NOMO-1 treated with DMSO at 0.1 percent for 48 hours (cell line): ENCODE measurements around the gene FASTKD2.

Source experiments
- DNase-seq: peaks from one replicate; lab custom pipeline; 2025; ENCODE audit not compliant: unreplicated experiment; lab: John Stamatoyannopoulos, UW

FASTKD2 gene

DNA sequence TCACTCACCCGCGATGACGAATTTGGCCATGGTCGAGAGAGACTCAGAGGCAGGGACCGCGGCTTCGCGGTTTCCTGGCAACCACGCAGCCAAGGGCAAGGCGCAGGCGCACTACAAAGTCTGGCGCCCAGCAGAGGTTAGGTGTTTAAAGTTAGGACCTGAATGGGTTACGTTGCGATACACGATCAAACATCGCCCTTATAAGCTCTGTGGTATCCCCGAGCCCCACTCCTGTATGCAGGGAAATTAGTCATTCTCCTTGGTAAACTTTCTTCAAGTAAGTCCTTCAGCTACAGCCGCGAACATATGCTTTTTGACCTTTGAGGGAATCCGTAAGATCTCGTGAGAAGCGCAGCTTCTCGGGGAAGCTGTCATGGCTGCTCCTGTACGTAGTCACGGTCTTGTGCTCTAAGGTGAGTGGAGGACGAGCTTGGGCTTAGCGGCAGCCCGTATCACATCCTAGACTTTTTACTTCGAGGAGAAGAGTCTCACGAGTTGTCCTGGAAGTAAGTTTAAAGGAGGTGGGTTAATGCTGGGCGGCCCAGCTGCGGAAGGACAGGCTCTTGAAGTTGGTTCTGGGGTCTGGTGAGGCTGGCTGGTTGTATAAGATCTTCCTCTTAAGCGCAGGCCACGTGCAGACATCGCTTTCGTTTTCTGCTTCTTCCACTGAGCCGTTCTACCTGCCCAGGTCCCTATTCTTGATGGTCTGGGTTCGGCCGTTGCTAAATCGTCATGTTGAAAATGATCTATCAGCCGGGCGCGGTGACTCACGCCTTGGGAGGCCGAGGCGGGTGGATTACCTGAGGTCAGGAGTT is at the start of gene FASTKD2, which contains the start of gene MDH1B:
TSS of gene FASTKD2 (plus strand) at position 365 of the 815 bp plus-strand sequence. CDS start 1,088 bp downstream, outside the sequence.
TSS of gene MDH1B (minus strand) at position 87 of the 815 bp plus-strand sequence. CDS start at position 30, 57 bp downstream.
- peak; percentile 89 for DNase-seq

- no peak for DNase-seq
These were observed 48.8 kb upstream of the FASTKD2 start for GRCh38 chr2:206716623-206717022.

GRCh38 chr2:206718296-206718695 is 47.1 kb upstream of the FASTKD2 start, which contains the start of gene DYTN:
DYTN (minus strand) TSS chr2:206718396; CDS start chr2:206718279, 117 bp downstream.
- DNase-seq, result no peak

- no peak for DNase-seq
These were observed 44.0 kb upstream of the FASTKD2 start for GRCh38 chr2:206721256-206721920.

GRCh38 chr2:206723288-206723687 is 42.1 kb upstream of the FASTKD2 start:
- no peak for DNase-seq

DNA sequence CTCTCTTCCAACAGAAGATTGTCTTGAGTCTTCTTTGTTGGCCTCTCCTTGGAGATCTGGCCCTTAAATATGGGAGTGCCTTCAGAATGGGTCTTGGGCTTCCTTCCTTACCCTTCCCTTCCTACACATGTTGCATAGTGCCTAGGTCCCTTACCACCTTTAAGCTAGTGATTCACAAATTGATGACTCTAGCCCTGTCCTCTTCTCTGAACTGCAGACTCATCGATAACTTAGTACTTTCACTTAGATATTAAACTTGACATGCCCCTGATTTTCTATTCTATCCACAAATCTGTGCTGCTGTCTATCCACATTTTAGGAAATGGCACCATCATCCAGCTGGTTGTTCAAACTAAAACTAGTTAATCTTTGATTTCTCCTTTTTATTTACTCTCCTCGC is 38.1 kb upstream of the FASTKD2 start:
- no peak for DNase-seq

GRCh38 chr2:206728277-206729199 is 36.9 kb upstream of the FASTKD2 start:
- DNase-seq, result no peak

DNA sequence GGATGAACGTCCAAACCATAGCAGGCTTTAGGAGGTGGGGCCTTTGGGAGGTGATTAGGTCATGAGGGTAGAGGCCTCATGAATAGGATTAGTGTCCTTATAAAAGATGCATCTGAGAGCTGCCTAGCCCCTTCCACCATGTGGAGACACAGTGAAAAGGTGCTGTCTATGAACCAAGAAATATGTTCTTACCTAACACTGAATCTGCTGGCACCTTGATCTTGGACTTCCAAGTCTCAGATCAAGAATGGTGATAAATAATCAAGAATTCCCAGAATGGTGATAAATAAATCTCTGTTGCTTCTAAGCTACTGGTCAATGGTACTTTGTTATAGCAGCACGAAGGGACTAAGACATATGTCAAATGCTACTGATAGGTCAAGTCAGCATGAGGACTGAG is 32.1 kb upstream of the FASTKD2 start:
- DNase-seq, result no peak

DNA sequence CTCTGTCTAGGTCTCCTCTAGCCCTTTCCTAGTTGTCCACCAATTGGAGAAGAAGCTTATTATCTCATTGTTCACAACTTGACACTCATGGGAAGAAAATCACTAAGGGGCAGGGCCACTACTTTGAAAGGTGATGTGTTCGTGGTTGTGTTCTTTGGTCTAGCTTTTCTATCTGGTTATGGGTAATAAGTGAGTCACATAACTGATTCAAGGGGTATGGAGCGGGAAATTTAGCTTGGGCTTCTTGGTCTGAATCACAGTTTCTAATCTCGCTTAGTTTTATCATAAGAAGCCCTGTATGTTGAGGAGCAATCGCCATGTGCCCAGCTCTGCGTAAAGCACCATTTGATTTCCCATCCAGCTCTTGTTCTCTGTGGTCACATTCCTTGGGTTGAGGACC is 28.5 kb upstream of the FASTKD2 start:
- no peak for DNase-seq

- DNase-seq, result no peak
These were observed 26.1 kb upstream of the FASTKD2 start for GRCh38 chr2:206739271-206739670.

DNA sequence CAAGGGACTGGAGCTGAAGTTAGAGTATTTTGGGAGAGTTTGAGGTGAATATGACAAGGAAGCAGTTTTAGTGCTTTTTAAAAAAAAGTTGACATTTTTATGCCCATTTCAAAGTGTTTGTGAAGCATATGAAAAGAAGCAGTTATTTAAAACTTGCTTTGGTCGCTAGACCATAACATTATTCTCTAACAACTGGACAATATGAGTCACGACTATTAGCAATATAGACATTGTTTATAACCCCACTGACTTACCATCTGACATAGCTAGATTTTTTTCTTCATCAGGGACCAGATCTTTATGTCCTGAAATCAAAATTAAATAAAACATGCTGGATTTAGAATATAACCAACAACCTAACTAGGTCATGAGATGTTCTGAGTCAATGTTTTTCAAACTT is 24.6 kb upstream of the FASTKD2 start:
- DNase-seq, result no peak

GRCh38 chr2:206756816-206757215 is 8.6 kb upstream of the FASTKD2 start:
- no peak for DNase-seq

DNA sequence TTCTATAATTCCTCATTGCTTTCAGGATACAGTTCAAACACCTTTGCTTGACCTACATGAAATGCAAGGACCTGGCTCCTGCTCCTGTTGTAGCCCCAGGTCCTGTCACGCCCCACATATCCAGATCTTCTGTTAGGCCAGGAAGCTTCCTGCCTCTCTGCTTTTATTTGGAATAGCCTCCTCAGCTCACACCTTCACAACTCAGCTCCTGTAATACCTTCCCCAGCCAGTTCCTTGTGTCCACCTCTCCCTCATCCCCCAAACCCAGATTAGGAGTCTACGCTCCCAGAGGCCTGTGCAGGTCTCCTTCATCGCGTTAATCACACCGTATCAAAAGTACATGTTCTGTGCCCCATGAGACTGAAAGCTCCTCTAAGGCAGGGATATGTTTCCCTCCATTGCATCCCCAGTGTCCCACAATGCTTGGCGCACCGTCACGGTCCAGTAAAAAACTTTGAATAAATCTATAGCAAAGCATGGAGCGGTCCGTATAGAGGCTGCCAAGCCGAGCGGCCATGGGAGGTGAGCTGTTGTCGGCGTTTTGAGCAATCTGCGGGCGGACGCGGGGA is 649 bp upstream of the FASTKD2 start:
- DNase-seq, result no peak

DNA sequence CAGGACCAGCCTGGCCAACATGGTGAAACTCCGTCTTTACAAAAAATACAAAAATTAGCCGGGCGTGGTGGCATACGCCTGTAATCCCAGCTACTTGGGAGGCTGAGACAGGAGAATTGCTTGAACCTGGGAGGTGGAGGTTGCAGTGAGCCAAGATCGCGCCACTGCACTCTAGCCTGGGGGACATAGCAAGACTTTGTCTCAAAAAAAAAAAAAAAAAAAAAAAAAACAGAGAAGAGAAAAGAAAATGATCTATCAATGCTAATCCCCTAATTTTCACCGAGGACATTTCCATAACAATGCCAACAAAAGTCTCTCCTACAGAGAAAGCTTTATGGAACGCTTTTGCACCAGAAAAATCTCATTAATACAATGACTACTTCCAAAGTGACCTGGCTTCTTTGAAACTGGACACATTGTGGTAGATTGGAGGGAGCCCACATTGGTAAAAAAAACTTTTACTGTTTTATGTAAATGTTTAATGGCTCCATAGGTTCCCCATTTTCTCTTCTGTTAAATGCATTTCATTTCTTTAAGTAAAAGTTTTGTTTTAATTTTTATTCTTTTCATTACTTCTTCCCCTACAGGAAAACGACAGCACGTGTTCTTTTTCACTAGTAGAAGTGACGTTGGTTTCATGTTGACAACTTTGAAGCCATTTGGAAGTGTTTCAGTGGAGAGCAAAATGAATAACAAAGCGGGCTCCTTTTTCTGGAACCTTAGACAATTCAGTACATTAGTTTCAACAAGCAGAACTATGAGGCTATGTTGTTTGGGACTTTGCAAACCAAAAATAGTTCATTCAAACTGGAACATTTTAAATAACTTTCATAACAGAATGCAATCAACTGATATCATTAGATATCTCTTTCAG is 888 bp downstream of the FASTKD2 start:
- no peak for DNase-seq

GRCh38 chr2:206774871-206775270 is 9.5 kb downstream of the FASTKD2 start:
- DNase-seq, result no peak

DNA sequence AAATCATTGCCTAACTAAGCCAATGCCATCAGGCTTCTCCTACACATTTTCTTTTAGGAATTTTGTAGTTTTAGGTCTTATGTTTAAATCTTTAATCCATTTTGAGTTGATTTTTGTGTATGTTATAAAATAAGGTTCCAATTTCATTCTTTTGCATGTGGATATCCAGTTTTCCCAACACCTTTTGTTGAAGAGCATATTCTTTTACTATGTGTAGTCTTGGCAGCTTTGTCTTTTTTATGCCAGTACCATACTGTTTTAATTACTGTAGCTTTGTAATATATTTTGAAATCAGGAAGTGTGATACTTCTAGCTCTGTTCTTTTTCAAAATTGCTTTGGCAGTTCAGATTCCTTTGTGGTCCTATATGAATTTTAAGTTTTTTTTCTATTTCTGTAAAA is 11.0 kb downstream of the FASTKD2 start:
- DNase-seq, result no peak

DNA sequence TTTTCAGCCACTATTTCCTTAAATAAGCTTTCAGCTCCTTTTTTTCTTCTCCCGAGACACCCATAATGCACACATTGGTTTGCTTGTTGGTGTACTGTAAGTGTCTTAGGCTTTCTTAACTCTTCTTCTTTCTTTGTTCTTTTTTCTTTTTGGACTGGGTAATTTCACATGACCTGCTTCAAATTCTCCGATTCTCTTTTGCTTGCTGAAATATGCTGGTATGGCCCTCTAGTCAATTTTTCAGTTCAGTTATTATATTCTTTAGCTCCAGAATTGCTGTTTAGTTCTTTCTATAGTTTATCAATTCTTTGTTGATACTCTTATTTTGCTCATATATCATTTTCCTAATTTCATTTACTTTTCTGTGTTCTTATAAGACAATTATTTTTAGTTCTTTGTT is 15.3 kb downstream of the FASTKD2 start:
- DNase-seq, result no peak

- no peak for DNase-seq
These were observed 18.3 kb downstream of the FASTKD2 start for GRCh38 chr2:206783718-206784117.

- no peak for DNase-seq
These were observed 19.4 kb downstream of the FASTKD2 start for GRCh38 chr2:206784559-206785353.
